ENCODE measurements around the gene TST.

GRCh38 chr22:37032535-37033460 is 13.6 kb upstream of the TST start:
- TF ChIP-seq POLR2A (IDR thresholded peaks at IDR 0.05; ENCODE audit: low read length) = 0 out of 2 replicates have a peak, but pooled peaks have one; percentile 18
- TF ChIP-seq RNF2 (IDR thresholded peaks at IDR 0.05; ENCODE audit: borderline replicate concordance, low read depth) = no peak
- TF ChIP-seq, protein P1, sequence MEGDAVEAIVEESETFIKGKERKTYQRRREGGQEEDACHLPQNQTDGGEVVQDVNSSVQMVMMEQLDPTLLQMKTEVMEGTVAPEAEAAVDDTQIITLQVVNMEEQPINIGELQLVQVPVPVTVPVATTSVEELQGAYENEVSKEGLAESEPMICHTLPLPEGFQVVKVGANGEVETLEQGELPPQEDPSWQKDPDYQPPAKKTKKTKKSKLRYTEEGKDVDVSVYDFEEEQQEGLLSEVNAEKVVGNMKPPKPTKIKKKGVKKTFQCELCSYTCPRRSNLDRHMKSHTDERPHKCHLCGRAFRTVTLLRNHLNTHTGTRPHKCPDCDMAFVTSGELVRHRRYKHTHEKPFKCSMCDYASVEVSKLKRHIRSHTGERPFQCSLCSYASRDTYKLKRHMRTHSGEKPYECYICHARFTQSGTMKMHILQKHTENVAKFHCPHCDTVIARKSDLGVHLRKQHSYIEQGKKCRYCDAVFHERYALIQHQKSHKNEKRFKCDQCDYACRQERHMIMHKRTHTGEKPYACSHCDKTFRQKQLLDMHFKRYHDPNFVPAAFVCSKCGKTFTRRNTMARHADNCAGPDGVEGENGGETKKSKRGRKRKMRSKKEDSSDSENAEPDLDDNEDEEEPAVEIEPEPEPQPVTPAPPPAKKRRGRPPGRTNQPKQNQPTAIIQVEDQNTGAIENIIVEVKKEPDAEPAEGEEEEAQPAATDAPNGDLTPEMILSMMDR (IDR thresholded peaks at IDR 0.05) = no peak; the same call in 2 of the 3 replicates
- no peak for TF ChIP-seq USF2 (IDR thresholded peaks at IDR 0.05)
- 0 out of 2 replicates have a peak, but pooled peaks have one; percentile 19 for TF ChIP-seq ESRRA (IDR thresholded peaks at IDR 0.05; ENCODE audit: borderline replicate concordance, low read length)
- peak; percentile 34; the same call in 1 of the 3 replicates for TF ChIP-seq SMC3 (IDR thresholded peaks at IDR 0.05)
- no peak for TF ChIP-seq BHLHE40 (IDR thresholded peaks at IDR 0.05; ENCODE audit: low read depth, low read length)
- TF ChIP-seq, protein P2, sequence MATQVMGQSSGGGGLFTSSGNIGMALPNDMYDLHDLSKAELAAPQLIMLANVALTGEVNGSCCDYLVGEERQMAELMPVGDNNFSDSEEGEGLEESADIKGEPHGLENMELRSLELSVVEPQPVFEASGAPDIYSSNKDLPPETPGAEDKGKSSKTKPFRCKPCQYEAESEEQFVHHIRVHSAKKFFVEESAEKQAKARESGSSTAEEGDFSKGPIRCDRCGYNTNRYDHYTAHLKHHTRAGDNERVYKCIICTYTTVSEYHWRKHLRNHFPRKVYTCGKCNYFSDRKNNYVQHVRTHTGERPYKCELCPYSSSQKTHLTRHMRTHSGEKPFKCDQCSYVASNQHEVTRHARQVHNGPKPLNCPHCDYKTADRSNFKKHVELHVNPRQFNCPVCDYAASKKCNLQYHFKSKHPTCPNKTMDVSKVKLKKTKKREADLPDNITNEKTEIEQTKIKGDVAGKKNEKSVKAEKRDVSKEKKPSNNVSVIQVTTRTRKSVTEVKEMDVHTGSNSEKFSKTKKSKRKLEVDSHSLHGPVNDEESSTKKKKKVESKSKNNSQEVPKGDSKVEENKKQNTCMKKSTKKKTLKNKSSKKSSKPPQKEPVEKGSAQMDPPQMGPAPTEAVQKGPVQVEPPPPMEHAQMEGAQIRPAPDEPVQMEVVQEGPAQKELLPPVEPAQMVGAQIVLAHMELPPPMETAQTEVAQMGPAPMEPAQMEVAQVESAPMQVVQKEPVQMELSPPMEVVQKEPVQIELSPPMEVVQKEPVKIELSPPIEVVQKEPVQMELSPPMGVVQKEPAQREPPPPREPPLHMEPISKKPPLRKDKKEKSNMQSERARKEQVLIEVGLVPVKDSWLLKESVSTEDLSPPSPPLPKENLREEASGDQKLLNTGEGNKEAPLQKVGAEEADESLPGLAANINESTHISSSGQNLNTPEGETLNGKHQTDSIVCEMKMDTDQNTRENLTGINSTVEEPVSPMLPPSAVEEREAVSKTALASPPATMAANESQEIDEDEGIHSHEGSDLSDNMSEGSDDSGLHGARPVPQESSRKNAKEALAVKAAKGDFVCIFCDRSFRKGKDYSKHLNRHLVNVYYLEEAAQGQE (IDR thresholded peaks at IDR 0.05) = no peak
